Putamen (tissue), 1 donor: Measurements from ENCODE around the gene ANO2.
"Not testable (repeated sequence)": the region's sequence is repeated elsewhere in the genome, so short reads cannot be mapped to it uniquely, and the experiment has no call there.

ENCODE experiments used
- DNase-seq: peaks from one replicate; pipeline ENCODE4 v3.0.0-alpha.2; 2016; ENCODE audit warnings: low spot score

ANO2 gene

DNA sequence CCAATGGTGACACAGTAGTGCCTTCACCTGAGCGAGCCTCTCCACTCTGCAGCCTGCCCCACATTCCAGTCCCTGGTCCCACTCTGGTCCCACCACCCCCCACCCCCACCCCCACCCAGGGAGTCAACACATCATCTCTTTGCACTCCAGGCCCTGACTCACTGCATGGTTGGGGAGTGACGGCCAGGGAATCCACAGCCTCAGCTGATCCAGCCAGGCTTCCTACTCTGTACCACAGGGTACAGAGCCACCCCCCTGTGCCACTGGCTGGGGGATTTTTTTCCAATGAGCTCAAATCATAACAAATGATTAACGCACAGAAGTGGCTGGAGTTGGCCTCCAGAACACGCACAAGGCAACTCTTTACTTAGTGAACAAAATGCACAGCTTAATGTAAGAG lies 279.4 kb downstream of the ANO2 start:
- no peak for DNase-seq

DNA sequence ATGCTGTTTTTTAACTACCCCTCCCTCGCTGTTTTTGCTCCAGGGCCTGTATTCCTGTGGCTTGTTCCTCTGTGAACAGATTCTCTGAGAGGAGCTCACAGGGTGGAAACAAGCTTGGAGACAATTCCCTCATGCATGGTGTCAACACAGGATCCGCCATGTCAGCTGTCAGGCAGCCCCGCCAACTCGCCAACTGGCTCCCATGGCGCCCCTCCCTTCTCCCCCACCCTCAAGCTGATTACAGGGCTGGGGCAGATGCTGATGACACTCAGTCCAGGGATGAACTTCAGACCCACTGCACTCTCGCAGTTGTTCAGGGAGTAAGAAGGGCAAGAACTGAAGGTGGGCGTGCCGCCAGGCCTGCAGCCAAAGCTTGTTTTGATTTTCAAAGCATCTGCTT lies 283.2 kb downstream of the ANO2 start:
- no peak for DNase-seq

DNA sequence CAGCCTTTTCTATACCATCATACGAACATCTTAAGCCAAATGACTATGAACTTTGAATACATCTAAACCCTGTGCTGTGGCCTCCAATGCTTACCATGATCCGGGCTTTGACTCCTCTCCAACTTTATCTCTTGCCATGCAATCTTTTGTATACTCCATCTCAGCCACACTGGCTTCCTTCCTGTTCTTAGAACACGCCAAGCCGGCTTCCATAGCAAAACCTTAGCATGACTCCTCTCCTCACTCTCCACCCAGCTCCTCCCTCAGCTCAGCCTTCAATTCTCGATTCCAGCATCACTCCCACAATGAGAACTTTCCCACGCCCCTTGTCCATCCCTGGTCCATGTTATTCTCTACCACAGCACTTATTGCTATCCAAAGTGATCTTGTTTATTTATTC lies 284.8 kb downstream of the ANO2 start:
- no peak for DNase-seq

DNA sequence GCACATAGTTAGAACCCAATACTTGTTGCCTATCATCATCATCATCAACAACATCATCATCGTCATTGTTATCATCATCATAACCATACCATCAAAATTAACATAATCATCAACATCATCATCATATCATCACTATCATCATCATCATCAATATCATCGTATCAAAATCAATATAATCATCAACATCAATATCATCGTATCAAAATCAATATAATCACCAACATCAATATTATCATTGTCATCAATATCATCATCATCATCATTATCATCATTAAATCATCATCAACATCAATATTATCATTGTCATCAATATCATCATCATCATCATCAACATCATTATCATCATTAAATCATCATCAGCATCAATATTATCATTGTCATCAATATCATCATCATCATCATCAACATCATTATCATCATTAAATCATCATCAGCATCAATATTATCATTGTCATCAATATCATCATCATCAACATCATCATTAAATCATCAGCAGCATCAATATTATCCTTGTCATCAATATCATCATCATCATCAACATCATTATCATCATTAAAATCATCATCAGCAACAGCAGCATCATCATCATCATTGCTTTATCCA lies 286.6 kb downstream of the ANO2 start:
- not testable (repeated sequence) for DNase-seq

DNA sequence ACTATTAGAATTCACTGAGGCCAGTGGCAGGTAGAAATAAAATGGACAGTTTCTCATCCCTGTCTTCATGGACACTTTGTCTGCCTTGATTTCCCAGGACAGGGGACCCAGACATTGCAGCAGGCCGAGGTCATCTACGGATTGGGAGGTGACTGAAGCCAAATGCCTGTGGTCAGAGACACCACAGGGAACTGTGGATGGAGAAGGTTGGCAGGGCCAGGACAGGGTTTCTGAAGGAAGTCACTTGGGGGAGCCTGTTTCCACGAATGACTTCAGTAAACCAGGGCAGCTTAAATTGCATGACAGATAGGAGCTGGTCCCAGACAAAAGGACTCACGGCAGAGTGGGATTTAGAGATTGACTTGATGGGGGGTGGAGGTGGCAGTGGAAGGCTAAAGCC lies 288.2 kb downstream of the ANO2 start:
- DNase-seq, result no peak

DNA sequence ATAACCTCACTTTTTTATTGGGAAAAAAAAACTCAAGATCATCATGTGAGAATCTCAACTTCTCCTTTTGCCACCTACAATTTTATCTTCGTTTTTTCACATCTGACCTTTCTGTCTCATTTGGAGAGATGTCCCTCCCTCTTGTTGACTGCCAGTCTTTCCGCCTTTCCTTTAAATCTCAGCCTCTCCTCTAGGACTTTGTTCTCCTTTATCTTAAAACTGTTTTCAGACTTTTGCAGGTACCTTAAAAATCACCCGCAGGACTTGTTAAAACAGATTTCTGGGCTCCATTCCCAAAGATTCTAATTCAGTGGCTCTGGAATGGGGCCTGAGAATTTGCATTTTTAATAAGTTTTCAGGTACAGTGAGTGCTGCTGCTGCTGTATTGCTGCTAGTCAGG lies 289.9 kb downstream of the ANO2 start:
- no peak for DNase-seq

DNA sequence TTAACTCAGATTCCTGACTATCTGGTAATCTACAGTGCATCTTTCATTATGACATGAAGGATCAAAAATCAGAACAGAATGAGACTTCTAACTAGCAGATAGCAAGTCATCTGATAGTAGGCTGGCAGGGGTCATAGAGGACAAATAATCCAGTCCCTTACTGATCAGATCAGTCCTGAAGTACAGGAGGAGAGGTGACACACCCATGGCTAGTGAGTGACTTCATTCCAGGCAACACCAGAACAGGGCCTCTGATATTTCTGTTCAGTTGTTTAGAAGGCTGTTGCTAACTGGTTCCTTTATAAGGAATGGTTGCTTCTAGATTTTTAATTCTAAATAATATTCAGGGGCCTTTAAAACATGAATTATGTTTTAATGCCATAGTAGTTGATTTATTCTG lies 291.0 kb downstream of the ANO2 start:
- DNase-seq, result no peak

DNA sequence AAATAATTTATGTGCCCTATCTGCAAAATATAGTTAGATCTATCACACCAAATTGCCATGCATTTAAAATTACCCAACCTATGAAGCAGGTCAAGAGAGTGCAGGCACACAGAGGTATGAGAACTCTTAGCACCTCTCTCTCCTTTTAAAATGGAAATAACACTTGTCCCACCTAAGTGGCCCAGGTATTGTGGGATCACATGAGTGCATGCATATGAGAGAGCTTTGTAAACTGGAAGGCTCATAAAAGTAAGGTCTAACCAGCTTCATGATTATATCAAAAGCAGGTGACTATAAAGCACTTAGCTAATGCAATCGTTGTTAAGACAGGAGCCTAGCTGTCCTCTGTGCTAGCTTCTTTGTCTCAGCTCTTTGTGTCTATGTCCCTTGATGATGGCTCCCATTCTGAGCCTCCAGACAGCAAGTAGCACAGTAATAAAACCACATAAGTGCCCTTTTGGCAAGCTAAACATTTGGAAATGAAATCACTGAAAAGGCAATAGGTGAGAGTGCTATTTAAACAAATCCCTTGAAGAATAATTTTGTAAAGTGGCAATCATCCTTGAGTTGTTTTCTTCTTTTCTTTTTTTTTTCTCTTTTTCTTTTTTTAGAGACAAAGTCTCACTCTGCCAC lies 294.1 kb downstream of the ANO2 start:
- no peak for DNase-seq

DNA sequence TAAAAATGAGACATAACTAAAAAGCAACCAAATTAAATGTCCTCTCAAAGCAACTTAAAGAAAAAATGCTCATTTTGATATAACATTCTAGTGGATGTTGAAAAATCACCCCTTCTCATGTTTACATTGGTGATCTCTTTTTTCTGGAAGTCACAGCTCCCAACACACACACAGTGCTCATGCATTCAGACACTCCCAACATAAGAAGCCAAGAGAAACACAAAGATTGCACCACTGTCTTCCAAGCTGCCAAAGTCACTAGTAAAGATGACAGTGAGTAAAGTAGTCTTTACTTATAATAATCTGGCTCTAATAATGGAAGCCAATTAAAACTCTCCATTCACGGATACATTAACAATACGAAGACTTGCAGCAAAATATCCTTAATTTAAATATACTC lies 294.8 kb downstream of the ANO2 start:
- DNase-seq, result no peak

DNA sequence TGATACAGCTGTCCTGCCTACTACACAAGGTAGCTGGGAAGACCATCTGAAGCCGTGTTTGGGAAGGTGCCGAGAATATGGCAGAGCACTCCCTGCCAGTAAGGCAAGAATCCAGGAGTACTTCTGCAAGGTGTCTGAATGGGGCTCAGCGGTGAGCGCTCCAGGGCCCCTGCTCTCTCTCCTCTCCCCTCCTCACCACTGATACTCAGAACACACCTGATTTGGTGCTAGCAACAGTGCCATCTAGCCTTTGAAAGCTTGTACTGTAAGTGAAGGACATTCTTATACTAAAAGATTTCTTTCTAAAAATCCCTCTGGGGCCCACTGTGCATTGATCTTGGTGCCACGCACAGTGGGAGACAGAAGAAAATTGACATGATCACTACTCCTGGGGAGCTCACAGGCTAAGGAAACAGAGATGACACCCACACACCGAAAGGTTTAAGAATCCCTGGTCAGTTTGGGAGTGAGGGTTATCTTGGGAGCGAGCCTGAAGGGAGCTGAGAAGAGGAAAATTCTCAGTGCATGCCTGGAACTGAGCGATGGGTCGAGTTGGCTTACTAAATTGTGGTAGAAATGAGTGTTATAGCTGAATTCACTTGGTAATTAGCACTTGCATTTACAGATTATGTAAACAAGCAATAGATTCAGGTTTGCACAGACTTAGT lies 296.2 kb downstream of the ANO2 start:
- DNase-seq, result no peak

DNA sequence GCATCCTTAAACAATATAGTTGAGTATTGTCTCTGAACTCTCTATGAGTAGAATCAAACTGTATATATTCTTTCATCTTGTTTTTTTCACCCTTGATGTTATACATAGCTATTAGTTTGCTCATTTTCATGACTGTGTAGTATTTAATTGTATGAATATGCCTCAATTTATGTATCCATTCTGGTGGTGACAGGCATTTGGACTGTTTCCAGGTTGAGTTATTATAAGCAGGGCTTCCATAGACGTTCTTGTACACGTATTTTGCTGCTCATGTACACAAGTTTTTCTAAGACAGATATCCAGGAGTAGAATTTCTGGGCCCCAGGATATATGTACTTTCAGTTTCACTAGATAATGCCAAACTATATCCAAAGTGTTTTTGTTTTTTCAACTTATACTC lies 301.8 kb downstream of the ANO2 start:
- DNase-seq, result no peak

DNA sequence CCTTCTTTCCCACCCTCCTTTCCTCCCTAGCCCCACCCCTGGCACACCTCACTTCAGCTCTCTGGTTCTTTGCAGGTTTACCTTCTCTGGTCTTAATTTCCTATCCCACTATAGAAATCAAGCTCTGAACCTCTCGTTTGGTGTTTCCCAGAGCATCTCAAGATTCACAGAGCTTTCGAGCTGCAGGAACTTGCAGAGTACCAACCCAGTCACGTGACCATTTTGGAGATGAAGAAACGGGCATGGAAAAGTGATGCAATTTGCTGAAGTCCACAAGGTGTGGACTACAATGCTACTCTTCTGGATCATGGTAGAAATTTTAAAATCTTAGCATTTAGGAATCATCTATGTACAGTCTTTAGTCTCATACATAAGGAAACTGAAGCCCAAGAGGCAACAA lies 307.4 kb downstream of the ANO2 start:
- DNase-seq, result no peak

DNA sequence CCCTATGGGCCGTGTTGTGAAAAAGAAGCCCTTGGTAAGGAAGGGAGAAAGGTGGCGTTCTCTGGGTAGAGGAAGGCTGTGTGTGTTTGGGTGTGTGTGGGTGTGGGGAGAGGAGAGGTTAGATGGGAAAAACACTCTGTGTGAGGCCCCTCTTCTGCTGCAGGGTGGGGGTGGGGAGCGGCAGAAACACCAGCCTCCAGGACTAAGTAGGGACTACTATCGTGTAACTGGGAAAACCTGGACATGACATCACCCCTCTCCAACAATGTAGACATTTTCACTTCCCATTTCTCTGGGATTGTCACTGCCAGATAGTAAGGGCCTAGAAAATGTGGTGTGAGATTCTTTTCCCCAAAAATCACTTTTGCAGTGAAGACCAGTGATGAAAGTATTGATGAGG lies 308.2 kb downstream of the ANO2 start:
- no peak for DNase-seq

DNA sequence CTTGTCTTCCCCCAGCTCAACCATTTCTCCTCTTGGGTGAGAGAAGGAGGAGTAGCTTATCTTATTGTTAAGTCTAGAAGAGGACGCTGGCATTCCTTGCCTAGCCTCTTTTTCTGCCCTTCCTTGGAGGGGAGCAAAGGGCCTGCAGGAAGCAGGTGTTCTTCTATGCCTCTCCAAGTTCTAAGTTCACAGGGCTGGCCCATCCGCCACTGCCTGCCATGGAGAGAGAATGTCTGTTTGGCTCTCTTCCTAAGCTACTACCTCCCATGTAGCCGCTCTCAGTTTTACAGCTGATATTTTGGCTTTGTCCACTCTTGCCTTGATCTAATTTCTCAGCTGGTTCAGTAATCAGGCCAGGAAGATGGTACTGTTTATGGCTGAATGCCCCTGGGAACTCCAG lies 312.0 kb downstream of the ANO2 start:
- no peak for DNase-seq

DNA sequence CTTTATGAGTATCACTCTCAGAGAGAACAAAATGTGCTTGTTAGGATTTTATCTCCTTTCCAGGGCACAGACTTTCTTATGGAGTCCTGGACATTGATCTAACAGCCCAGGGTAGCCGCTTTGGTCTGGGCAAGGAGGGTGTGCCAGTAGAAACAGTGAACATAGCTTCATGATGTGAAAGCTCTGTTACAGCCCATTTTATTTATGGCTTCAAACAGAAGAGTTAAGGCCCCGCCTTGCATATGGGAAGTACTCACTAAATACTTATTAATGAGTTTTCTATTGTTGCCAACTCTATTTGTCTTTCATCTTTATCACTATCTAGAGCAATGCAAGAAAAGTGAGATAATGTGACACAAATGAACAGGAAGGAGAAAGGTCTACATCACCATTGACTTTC lies 312.6 kb downstream of the ANO2 start:
- no peak for DNase-seq

DNA sequence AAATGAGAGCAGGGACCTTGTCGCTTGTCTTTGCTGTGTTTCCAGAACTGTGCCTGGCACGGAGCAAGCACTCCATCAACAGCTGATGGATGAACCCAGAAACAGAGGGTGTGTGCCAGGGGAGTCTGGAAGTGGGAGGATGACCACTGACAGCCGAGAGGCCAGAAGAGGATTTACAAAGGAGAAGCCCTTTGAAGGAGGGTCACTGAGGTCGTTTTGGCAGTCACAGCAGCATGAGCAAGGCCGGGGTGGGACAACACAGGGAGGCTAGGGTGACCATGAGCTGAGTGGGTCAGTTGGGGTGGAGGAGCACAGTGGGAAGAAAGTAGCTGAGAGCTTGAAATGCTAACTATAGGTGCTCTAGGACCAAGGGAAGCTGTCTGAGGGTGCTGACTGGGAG lies 313.6 kb downstream of the ANO2 start:
- DNase-seq, result no peak

DNA sequence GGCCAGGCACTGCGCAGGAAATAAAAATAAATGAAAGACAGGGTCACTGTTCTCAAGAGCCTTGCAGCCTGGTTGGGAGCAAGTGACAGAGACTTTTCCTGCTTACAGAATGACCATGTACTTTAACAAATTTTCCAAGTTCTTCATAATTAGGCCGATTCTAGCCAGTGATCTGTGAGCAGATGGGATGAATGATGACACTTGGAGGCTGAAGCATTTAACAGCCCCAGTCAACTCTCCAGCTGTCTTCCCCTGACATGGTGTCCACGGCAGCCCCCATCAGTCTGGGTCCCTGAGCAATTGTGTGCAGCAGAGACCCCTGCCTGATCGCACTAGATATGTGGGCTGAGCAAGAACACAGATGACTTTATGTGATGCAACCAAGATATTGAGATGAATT lies 314.3 kb downstream of the ANO2 start:
- no peak for DNase-seq

DNA sequence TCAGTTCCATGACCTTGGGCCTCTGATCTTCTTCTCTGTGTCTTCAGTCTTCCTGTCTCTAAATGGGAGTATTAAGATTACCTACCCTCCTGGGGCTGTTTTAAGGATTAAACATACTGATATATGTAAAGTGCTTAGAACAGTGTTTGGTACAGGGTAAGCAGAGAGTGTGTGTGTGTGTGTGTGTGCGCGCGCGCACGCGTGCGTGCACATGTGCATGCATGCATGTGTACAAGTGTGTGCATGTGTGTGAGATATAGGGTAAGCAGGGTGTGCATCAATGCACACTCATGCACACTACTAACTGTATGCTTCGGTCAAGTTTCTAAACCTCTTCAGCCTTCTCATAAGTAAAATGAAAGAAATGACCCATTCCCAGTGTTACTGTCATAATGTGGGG lies 316.6 kb downstream of the ANO2 start:
- no peak for DNase-seq

DNA sequence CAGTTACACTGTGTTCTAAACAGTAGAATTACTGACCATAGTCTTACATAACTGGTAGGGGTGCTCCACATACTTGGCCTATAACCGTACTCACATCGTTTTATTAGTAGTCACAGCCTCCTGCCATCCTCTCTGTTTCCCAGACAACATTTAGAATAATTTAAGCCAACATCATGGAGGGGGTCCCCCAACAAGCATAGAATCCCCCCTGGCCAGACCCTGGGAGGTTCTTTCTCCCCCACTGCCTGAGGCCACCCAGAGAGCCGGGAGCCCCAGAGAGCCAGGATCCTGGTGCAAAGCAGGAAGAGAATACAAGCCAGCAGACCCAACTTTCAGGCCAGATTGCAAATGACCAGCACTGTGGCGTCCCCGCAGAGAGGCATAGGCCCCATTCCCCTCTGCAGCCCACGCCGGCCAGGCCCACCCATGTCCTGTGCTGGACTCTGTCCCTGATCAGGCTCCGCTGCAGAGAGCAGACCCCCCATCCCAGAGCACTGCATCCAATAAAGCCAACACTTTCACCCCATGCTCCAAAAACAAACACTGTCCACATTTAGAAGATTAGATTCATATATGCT lies 317.9 kb downstream of the ANO2 start:
- DNase-seq, result no peak

DNA sequence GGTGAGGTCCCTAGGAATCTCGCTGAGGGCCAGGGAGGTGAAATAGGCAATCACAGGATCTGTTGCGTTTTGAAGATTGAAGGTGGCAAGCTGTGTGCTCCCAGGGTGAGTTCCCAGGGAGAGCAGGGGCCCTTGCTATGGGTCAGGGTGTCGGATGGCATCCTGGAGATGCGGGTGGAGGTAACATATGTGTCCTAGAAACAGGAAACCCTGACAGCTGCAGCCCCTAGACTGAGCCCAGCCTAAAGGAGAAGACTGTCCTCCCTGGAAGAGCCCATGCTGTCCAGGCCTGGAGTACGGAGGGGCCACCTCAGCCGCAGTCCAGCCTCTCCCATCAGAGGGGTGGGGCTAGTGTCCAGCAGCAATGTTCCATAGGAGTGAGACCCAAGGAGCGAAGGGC lies 318.9 kb downstream of the ANO2 start:
- no peak for DNase-seq

DNA sequence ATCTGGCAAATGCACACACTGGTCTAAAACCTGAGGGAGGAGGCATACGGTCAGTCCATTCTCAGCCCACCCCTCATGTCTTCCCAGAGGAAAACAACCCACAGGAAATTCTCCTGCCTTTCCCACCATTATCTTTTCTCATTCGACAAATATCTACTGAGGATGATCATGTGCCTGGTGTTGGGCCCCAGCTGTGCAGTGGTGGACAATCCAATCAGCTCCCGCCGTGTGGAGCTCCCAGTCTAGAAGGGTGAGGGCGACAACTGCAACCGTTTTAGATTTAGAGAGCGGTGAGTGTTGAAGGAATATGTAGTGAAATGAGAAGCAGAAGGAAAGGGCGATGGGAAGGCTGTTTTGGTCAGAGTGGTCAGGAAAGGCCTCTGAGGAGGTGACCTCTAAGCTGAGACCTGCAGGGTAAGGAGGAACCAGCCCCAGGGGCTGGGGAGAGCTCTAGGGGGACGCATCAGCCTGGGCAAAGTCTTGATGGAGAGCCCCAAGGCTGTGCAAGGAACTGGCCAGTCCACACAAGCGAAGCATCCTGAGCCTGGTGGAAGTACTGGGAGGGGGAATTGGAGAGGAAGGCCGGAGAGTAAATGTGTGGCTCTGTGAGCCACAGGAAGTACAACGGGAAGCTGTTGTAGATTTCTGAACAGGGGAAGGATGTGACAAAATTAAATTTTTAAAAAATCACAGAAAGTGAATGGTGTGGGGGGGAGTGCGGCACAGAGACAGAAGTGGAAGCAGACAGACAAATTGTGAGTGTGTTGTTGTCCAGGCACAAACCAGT lies 320.4 kb downstream of the ANO2 start:
- no peak for DNase-seq

DNA sequence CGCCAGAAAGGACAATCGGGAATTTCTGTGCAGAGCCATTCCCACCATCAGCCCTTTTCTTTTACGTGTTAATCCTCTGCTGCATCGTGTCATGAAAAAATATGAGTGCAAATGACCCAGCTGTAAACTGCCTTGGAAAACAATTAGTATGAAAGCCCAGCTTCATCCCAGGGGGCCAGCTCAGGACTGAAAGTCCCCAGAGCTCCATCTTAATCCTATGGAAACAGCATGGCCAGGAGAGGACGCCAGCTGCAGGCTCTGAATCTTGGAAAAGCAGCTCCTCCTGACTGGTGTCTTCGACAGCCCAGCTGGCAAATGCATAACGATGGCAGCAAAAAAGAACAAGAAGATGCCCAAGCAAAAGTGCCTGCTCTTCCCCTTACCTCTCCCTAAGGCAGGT lies 321.6 kb downstream of the ANO2 start:
- no peak for DNase-seq

DNA sequence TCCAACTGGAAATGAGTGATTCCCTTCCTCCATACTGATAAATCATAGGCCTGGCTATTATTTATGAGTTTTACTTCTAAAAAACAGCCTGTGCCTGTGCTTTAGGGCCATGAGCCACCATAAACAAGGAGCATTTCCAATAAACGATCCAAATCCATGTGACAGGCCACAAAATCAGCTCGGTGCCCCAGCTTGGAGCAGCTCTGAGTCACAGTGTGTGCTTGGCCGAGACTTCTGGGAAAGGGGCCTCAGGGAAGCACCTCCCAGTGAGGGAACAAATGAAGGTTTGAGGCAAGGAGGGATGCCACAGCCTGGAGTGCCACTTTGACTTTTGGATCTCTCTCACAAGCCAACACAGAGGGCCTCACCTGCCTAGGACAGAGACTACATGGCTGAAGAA lies 322.8 kb downstream of the ANO2 start:
- no peak for DNase-seq
